Measurements from ENCODE around the gene FTH1.

The FTH1 gene

GRCh38 chr11:61963016-61963281 lies 4.5 kb downstream of the FTH1 start:
- H3K27ac ChIP-seq: peak overlapping the region; percentile 95
- H3K27me3 ChIP-seq: no peaks in the 10 kb centered on the region
- peaks cover 77 to 79% of the 10 kb centered on the region in 2 experiments for H3K4me1 ChIP-seq (ENCODE audit: control insufficient read depth in 1 of 2, insufficient read depth in 1 of 2, low read depth in 1 of 2, low read length in 1 of 2)
- no peak for TF ChIP-seq CTCF (IDR thresholded peaks at IDR 0.05)
- peak overlapping the region; percentile 90 to 99 for H3K4me3 ChIP-seq (ENCODE audit: low read depth in 1 of 2, low read length in 1 of 2)
- peaks cover 6% of the 10 kb centered on the region for H3K9me3 ChIP-seq
- H3K36me3 ChIP-seq: peaks cover 89% of the 10 kb centered on the region

- Histone ChIP-seq H3K9me3 (peaks cover 6% of the 10 kb centered on the region), H3K4me1 (ENCODE audit: control insufficient read depth in 1 of 2, insufficient read depth in 1 of 2, low read depth in 1 of 2, low read length in 1 of 2) (peaks cover 82 to 84% of the 10 kb centered on the region in 2 experiments), H3K27me3 (no peaks in the 10 kb centered on the region), H3K4me3 (ENCODE audit: low read depth in 1 of 2, low read length in 1 of 2) (peak overlapping the region; percentile 90 to 99), H3K36me3 (peaks cover 94% of the 10 kb centered on the region), H3K27ac (peak overlapping the region; percentile 95)
- no peak for TF ChIP-seq CTCF (IDR thresholded peaks at IDR 0.05)
Measured at GRCh38 chr11:61962213-61963015, 5.0 kb downstream of the FTH1 start.

GRCh38 chr11:61961570-61962212 lies 5.7 kb downstream of the FTH1 start:
- Histone ChIP-seq H3K4me3 (ENCODE audit: low read depth in 1 of 2, low read length in 1 of 2) (peak overlapping the region; percentile 90 to 99), H3K36me3 (peaks cover 100% of the 10 kb centered on the region), H3K9me3 (peaks cover 6% of the 10 kb centered on the region), H3K4me1 (ENCODE audit: control insufficient read depth in 1 of 2, insufficient read depth in 1 of 2, low read depth in 1 of 2, low read length in 1 of 2) (peaks cover 90 to 91% of the 10 kb centered on the region in 2 experiments), H3K27me3 (no peaks in the 10 kb centered on the region), H3K27ac (peak overlapping the region; percentile 95)
- no peak for TF ChIP-seq CTCF (IDR thresholded peaks at IDR 0.05)

GRCh38 chr11:61960532-61960931 lies 6.9 kb downstream of the FTH1 start:
- TF ChIP-seq CTCF (IDR thresholded peaks at IDR 0.05): no peak
- peak overlapping the region; percentile 95 for H3K27ac ChIP-seq
- peaks cover 92% of the 10 kb centered on the region for H3K36me3 ChIP-seq
- peak overlapping the region in 1 of 2 experiments; percentile 78 for H3K4me3 ChIP-seq (ENCODE audit: low read depth in 1 of 2, low read length in 1 of 2)
- peaks cover 6% of the 10 kb centered on the region for H3K9me3 ChIP-seq
- no peaks in the 10 kb centered on the region for H3K27me3 ChIP-seq
- H3K4me1 ChIP-seq (ENCODE audit: control insufficient read depth in 1 of 2, insufficient read depth in 1 of 2, low read depth in 1 of 2, low read length in 1 of 2): peaks cover 98 to 99% of the 10 kb centered on the region in 2 experiments

GRCh38 chr11:61959678-61960077 lies 7.8 kb downstream of the FTH1 start:
- Histone ChIP-seq H3K36me3 (peaks cover 84% of the 10 kb centered on the region), H3K9me3 (peaks cover under 1% of the 10 kb centered on the region), H3K4me1 (ENCODE audit: control insufficient read depth in 1 of 2, insufficient read depth in 1 of 2, low read depth in 1 of 2, low read length in 1 of 2) (peaks cover 91 to 93% of the 10 kb centered on the region in 2 experiments), H3K27ac (peak overlapping the region; percentile 95), H3K27me3 (no peaks in the 10 kb centered on the region), H3K4me3 (ENCODE audit: low read depth in 1 of 2, low read length in 1 of 2) (peak overlapping the region in 1 of 2 experiments; percentile 78)
- TF ChIP-seq CTCF (IDR thresholded peaks at IDR 0.05): no peak
